ENCODE results near the gene MEX3D. TPM values are rescaled to one million over a fixed set of nuclear protein-coding genes. Genes with fewer than 3 reads are reported as not detected.

Gene MEX3D
- total RNA-seq, 1 experiment from 2014 or later: 64.0 TPM

DNA sequence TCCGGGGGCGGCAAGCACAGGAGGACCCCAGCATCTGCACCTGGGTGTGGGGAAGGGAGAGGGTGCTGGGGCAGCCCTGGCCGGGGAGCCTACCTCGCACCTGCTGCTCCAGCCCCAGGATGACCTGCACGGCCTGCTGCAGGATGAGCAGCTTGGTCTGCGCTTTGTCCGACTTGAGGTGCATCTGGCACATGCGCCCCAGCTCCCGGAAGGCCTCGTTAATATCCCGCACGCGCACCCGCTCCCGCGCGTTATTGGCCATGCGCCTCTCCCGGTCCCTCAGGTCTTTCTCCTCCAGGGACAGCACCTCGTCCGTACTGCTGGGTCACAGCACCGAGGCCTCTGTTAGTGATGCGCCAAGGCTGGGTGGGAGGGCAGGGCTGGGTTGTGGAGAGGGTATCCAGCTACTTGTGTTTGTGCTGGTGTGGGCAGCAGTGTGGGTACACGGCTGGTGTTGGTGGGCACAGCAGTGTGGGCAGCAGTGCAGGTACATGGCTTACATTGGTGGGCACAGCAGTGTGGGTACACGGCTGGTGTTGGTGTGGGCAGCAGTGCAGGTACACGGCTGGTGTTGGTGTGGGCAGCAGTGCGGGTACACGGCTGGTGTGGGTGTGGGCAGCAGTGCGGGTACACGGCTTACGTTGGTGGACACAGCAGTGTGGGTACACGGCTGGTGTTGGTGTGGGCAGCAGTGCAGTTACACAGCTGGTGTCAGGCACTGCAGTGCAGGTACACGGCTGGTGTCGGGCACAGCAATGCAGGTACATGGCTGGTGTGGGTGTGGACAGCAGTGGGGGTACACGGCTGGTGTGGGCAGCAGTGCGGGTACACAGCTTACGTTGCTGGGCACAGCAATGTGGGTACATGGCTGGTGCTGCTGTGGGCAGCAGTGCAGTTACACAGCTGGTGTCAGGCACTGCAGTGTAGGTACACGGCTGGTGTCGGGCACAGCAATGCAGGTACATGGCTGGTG lies 44.3 kb upstream of the MEX3D start:
- H3K27me3 ChIP-seq (ENCODE audit: low read length): no peaks in the 10 kb centered on the region
- H3K36me3 ChIP-seq (ENCODE audit: low read depth, low read length): no peaks in the 10 kb centered on the region; the same call in 1 of the 2 replicates
- H3K79me2 ChIP-seq (ENCODE audit: low read length): no peaks in the 10 kb centered on the region
- no peak for ATAC-seq
- H2AFZ ChIP-seq (ENCODE audit: low read length): no peak overlapping the region
- H4K20me1 ChIP-seq (ENCODE audit: low read length): no peaks in the 10 kb centered on the region
- DNase-seq: no peak
- no peak overlapping the region for H3K4me3 ChIP-seq (ENCODE audit: low read length)
- intact Hi-C loops (cut with micrococcal nuclease): no loop called here
- no TSS peak for BruUV-seq (replicated peaks)
- ChIA-PET POLR2A (ENCODE audit: unreplicated experiment) (no interaction called here), CTCF (no interaction called here)
- TF ChIP-seq EZH2 (IDR thresholded peaks at IDR 0.05; ENCODE audit: low read length, unreplicated experiment): no peak
- TF ChIP-seq, protein P1, sequence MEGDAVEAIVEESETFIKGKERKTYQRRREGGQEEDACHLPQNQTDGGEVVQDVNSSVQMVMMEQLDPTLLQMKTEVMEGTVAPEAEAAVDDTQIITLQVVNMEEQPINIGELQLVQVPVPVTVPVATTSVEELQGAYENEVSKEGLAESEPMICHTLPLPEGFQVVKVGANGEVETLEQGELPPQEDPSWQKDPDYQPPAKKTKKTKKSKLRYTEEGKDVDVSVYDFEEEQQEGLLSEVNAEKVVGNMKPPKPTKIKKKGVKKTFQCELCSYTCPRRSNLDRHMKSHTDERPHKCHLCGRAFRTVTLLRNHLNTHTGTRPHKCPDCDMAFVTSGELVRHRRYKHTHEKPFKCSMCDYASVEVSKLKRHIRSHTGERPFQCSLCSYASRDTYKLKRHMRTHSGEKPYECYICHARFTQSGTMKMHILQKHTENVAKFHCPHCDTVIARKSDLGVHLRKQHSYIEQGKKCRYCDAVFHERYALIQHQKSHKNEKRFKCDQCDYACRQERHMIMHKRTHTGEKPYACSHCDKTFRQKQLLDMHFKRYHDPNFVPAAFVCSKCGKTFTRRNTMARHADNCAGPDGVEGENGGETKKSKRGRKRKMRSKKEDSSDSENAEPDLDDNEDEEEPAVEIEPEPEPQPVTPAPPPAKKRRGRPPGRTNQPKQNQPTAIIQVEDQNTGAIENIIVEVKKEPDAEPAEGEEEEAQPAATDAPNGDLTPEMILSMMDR (conservative IDR thresholded peaks at IDR 0.05; ENCODE audit: low read depth, low read length): no peak
- no peak for TF ChIP-seq EZH2phosphoT487 (IDR thresholded peaks at IDR 0.05; ENCODE audit: borderline replicate concordance, low read length)
- no peak overlapping the region for H3K9ac ChIP-seq (ENCODE audit: low read length)
- H3F3A ChIP-seq (ENCODE audit: low read length, unreplicated experiment): no peaks in the 10 kb centered on the region
- H3K9me2 ChIP-seq (replicated peaks; ENCODE audit: low read length): no peaks in the 10 kb centered on the region
- peaks cover 8% of the 10 kb centered on the region for H3K4me1 ChIP-seq (ENCODE audit: insufficient read depth, low read length)
- no peaks in the 10 kb centered on the region for H3K9me3 ChIP-seq (ENCODE audit: low read length)
- no peak overlapping the region for H3K27ac ChIP-seq (ENCODE audit: low read length)
- no peak overlapping the region for H3K4me2 ChIP-seq (ENCODE audit: low read length)

DNA sequence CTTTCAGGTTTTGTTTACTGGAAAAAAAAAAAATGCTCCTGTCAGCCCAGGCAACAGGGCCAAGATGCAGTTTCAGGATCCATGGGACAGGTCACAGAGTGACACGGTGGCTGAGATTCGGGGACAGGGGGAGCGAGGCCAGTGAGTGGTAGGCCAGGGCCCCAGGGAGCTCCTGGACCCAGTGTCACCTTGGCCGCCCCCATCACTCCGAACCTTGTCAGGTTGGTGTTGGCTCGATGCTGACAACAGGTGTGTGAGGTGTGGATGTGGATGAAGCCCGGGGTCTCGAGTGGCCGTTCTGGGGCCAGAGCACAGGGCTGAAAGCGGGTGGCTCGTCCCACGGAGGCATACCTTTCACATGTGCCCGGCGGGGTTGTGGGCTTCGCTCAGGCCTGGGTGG lies 43.2 kb upstream of the MEX3D start:
- CTCF ChIA-PET: no interaction called here

More for the DNA sequence above, 43.2 kb upstream of the MEX3D start:
- TF ChIP-seq EZH2 (IDR thresholded peaks at IDR 0.05; ENCODE audit: low read length, unreplicated experiment) (no peak), EZH2phosphoT487 (IDR thresholded peaks at IDR 0.05; ENCODE audit: borderline replicate concordance, low read length) (no peak)
- TF ChIP-seq, protein P1 (conservative IDR thresholded peaks at IDR 0.05; ENCODE audit: low read depth, low read length): no peak
- peaks cover 11% of the 10 kb centered on the region for H3K4me1 ChIP-seq (ENCODE audit: insufficient read depth, low read length)
- ATAC-seq (no peak), DNase-seq (no peak)
- H3K27me3 ChIP-seq (ENCODE audit: low read length): no peaks in the 10 kb centered on the region
- no peak overlapping the region for H3K4me2 ChIP-seq (ENCODE audit: low read length)
- intact Hi-C loops (cut with micrococcal nuclease): no loop called here
- no peaks in the 10 kb centered on the region for H3K79me2 ChIP-seq (ENCODE audit: low read length)
- H3K4me3 ChIP-seq (ENCODE audit: low read length): no peak overlapping the region
- BruUV-seq (replicated peaks): TSS peak; percentile 42
- no peaks in the 10 kb centered on the region for H4K20me1 ChIP-seq (ENCODE audit: low read length)
- no peaks in the 10 kb centered on the region; the same call in 1 of the 2 replicates for H3K36me3 ChIP-seq (ENCODE audit: low read depth, low read length)
- H3F3A ChIP-seq (ENCODE audit: low read length, unreplicated experiment): no peaks in the 10 kb centered on the region
- no peak overlapping the region for H2AFZ ChIP-seq (ENCODE audit: low read length)
- H3K9ac ChIP-seq (ENCODE audit: low read length): no peak overlapping the region
- H3K9me2 ChIP-seq (replicated peaks; ENCODE audit: low read length): no peaks in the 10 kb centered on the region
- H3K9me3 ChIP-seq (ENCODE audit: low read length): no peaks in the 10 kb centered on the region
- no peak overlapping the region for H3K27ac ChIP-seq (ENCODE audit: low read length)
- POLR2A ChIA-PET (ENCODE audit: unreplicated experiment): no interaction called here

All from PC-3 (cell line).